Central memory CD4-positive, alpha-beta T cell (primary cell): ENCODE measurements around the gene MAP10.

Source experiments
- DNase-seq: peaks from one replicate; pipeline ENCODE4 v3.0.0; 2022

MAP10 gene

GRCh38 chr1:232798920-232799319 is 6.3 kb upstream of the MAP10 start:
- no peak for DNase-seq

DNA sequence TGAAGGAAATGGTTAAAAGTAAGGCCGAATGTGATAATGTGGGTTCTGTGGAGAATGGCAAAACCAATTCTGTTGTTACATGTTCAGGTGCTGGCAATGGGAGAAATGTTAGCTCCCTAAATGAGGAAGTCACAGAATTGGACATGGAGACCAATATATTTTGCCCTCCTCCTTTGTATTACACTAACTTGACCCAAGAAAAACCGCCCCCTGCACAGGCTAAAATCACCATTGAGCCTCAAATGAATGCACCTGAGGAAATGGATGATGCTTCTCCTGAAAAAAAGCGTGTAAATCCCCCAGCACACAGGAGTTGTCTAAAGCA is 932 bp downstream of the MAP10 start:
- no peak for DNase-seq

GRCh38 chr1:232810856-232811255 is 5.6 kb downstream of the MAP10 start:
- no peak for DNase-seq

DNA sequence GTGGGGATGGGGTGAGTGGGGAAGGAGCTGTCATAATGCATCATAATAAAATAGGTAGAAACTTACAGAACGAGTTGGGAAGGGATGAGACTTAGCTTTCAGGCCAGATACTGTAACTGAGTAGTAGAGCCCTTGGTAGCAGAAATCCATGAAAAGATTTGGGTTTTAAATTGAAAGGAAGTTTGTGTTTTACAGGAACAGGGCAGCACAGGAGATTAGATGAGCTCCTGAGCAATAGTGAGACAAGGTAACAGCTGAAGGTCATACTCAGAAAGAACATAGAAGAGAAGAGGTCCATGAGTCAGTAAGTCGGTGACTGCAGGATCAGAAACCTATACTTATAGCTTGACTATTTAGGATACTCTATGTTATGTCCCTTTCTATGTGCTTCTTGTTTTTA is 7.3 kb downstream of the MAP10 start:
- DNase-seq = no peak

GRCh38 chr1:232813097-232813496 is 7.9 kb downstream of the MAP10 start:
- DNase-seq = no peak

- no peak for DNase-seq
Observed at GRCh38 chr1:232813760-232814159, 8.5 kb downstream of the MAP10 start.

GRCh38 chr1:232816324-232816723 is 11.1 kb downstream of the MAP10 start:
- DNase-seq = no peak

DNA sequence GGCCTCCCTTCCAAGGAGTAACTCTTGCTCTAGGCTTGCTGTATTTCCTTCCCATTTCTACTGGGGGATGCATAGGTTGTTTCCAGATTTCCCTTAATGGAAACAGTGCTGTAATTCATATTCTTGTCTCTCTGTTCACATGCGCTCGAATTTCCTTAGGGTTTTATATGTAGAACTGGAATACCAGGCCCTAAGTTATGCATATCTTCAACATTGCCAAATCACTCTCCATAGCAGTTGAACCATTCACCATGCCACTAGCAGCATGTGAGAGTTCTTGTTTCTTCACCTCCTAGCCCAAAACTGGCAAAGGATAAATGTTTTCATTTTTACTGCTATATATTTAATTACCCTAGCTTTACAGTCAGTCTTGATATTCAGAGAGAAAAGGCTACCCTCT is 12.8 kb downstream of the MAP10 start:
- no peak for DNase-seq

GRCh38 chr1:232820431-232820830 is 15.2 kb downstream of the MAP10 start:
- no peak for DNase-seq

DNA sequence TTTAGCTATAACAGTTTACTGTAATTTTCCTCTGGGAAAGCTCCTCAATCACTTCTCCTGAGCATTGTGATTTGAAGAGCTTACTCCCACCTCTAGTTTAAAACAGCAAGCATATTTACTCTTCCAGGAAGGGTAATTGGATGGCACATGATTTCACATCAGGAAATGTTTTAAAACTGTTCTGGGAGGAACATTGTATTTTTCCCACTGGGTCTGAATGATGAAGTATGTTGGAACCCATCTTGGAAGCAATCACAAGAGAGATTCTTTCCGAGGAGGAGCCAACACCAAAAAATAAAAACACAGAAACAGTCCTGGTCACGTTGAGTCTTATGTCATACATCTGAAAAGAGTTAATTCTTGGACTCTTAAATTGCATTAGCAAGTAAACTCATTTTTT is 17.3 kb downstream of the MAP10 start:
- DNase-seq = no peak

DNA sequence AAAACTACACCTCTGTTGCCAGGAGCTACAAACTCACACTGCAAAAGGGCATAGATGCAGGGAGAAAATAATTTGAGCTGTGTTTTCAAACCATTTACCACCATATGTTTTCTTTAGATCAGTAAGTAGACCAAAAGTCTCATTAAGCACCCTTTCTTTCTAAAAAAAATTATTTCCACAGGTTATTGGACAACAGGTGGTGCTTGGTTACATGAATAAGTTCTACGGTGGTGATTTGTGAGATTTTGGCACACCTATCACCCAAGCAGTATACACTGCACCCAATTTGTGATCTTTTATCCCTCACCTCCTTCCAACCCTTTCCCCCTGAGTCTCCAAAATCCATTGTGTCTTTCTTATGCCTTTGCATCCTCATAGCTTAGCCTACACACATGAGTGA is 21.1 kb downstream of the MAP10 start:
- no peak for DNase-seq

GRCh38 chr1:232830661-232831060 is 25.4 kb downstream of the MAP10 start:
- no peak for DNase-seq

DNA sequence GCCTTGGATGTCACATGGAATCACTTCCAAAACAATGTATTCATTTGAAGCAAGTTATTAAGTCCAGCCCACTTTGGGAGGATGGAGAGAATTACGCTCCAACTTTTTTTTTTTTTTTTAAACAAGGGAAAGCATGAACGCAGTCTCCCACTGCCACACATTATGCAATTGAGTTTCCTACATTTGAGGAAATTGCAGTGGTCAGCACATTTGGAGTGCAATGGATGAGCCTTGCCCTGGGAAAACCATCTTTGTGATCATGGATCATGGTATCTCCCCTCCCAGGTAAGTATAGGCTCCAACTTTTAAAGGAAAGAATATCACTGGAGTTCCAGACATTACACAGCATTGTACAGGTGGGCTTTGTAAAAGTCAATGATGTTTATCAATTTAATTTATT is 26.7 kb downstream of the MAP10 start:
- no peak for DNase-seq

- no peak for DNase-seq
Observed at GRCh38 chr1:232834066-232834465, 28.9 kb downstream of the MAP10 start.

- DNase-seq = no peak
Observed at GRCh38 chr1:232835166-232835565, 29.9 kb downstream of the MAP10 start.

DNA sequence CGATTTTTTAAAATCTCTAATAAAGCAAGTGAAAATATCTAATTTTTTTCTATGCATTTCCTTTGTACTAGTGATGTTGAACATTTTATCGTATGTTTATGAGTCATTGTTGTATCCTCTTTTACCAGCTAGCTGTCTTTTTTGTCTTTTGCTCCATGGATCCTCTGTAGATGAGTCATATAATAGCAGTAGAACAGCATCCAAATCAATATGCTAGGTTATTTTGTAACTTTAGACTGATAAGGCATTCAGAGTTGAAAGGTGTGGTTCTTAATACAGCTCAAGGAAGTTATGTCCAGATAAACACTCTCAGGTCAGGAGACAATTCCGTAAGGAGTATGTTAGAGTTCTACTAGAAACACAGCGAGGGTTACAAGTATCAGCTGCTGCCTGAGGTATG is 31.9 kb downstream of the MAP10 start:
- no peak for DNase-seq

- no peak for DNase-seq
Observed at GRCh38 chr1:232841823-232842565, 36.8 kb downstream of the MAP10 start.

DNA sequence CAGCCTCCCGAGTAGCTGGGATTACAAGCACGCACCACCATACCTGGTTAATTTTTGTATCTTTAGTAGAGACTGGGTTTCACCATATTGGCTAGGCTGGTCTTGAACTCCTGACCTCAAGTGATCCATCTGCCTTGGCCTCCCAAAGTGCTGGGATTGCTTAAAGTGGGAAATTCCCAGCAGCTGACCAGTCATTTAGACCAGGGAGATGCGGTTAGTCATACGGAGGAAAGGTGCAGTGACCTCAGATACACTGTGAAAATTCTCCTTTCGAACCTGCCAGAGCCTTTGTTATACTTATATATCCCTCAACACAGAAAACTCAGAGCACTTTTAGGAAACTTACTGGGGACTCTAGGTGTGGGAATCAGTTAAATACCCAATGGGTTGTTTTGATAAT is 39.6 kb downstream of the MAP10 start:
- no peak for DNase-seq

DNA sequence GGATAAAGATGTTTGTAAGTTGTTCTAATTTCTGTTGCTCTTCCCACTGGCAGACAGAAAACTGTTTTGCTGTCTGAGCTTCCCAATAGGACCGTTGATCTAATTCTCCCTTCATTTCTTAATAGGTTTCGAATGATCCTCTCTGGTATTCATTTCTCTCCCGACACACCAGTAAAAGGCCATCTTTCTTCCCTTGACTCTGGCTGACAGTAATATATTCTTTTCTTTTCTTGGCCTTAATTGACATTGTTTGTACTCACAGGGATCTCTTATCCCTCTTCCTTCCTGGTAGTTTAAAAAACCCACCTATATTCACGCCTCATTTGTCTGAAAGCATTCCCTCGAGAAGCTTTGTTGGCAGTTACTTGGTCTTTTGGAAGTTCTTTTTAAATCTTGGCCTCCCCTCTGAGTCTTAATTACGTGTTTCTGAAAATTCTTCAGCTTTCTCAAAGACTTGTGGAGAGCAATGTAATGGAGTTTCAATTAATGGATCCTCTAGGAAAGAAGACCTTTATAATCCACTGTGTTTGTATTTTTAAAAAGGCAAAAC is 40.3 kb downstream of the MAP10 start:
- no peak for DNase-seq

DNA sequence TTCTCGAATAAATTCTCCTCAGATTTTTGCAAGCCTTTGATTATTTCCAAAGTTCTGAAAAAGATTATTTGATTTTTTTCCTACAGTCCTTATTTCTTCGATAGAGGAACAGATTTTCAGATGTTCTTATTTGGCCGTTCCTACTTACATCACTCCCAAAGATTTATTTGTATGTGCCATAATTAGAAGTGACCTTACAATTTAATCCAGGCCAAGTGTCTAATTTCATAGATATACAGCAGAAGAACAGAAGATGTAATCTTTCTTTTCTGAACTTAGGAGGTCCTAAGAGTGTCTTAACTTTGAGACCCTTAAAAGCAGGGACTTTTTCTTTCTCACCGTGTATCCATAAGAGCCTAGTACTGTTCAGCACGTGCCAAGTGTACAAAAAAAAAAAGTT is 46.3 kb downstream of the MAP10 start:
- DNase-seq = no peak

DNA sequence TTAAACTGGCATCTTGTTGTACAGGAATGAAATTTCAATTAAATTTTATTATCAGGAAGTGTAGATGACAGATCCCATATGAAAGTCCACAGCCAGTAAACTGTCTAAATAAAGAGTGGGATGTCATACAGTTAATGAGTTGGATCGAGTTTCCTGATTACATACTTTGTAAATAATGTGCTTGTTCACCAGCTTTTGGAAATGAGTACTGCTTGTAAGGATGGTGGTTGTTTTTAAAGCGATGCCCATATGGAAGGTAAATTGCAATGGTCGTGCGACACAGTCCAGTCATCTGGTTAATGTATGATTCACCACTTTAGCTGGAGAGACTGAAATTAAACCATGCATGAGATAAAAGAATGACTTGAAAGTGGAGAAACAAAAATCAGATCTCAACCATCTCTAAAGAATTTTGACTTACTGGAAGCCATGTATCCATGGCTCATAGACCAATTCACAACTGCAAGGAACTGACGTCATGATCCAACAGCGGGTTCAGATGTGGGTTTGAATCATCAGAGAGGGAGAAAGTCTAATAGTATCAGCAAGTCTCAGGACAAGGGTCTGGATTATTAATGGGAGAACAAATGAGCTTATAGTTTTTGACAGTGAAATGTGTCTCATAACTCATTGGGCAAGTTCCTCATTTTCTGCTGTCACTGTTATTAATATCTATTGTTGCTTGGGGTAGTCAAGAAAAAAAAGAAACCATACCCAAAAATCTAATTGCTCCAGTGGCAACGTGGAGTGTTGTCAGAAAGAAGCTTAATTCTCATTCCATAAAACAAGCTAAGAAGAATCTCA is 49.0 kb downstream of the MAP10 start:
- DNase-seq = no peak

GRCh38 chr1:232854798-232855159 is 49.6 kb downstream of the MAP10 start:
- no peak for DNase-seq

DNA sequence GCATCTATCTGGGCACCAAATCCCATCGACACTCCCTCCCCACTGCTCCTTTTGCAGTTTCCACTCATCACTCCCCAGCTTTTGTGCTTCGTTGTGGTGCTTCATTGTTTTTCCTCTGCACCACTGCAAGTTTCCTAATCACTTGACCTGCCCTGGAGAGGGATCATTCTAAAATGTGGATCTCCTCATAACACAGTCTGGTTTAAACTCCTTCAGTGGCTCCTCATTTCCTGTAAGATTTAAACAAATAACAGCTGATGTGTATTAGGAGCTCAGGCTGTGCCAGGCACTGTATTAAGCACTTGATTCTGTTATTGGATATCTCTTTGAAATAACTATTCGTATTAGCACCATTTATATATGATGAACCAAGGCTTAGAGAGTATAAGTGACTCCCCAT is 51.3 kb downstream of the MAP10 start:
- no peak for DNase-seq
